Stimulated activated CD8-positive, alpha-beta memory T cell treated with anti-CD3 and anti-CD28 coated beads, Interleukin-12 subunit alpha, Interleukin-12 subunit beta, amount 100 ng/mL, for 4 hours (primary cell): ENCODE measurements around the gene FAM124A.

Experiments
- DNase-seq: peaks from one replicate; pipeline ENCODE4 v3.0.0-alpha.2; 2020; ENCODE audit warnings: low read depth

Gene FAM124A

DNA sequence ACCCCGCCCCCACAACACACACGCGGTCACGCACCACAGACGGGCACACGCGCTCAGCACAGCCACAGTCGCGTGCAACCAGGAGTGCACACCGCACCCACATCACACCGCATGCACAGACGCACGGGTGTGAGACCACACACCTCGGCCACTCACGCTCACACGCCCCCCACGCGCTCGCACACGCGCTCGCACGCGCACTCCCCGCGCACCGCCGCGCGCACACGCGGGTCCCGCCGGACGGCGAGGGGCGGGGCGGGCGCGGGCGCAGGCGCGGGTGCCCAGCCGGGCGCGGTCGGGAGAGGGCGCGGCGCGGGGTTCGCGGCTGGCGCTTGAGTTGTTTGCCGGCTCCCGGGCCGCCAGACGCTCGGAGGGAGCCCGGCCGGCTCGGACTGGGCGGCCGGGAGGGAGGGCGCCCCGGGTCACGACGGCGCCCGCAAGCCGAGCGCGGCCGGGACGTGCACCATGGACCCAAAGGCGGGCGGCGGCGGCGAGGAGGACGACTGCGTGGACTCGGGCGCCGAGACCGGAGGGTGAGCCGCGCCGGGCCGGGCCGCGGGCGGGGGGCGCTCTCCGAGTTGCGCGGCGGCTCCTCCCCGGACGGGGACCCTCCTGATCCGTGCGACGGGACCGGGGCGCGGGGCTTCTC is at the start of gene FAM124A:
Gene FAM124A, plus strand, starts transcription at position 362 of the 649 bp plus-strand sequence. Its CDS starts 104 bp downstream, at position 466.
- peak; percentile 10 for DNase-seq

DNA sequence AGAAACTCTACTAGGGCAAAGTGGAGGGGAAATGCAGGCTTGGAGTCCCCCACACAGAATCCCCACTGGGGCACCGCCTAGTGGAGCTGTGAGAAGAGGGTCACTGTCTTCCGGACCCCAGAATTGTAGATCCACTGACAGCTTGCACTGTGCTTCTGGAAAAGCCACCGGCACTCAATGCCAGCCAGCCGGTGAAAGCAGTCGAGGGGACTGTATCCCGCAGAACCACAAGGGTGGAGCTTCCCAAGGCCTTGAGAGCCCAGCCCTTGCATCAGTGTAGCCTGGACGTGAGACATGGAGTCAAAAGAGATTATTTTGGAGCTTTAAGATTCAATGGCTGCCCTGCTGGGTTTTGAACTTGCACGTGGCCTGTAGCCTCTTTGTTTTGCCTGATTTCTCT is 47.2 kb upstream of the FAM124A start:
- no peak for DNase-seq

GRCh38 chr13:51175639-51176038 is 46.6 kb upstream of the FAM124A start:
- no peak for DNase-seq

DNA sequence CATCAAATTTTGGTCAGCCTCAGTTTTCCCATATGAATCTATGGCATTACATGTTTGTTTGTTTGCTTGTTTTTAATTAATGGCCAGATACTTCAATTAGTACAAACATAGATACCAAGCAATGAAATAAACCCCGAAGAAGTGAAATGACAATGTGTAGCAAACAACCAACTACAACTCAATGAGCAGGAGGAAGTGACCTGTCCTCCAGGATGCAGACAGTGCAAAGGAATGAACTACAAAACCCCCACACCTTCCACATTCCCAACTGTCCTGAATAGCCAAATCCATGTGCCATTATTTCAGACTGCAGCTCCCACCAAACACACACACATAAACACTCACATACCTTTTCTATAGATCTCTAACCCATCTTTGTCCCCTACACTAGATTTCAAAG is 45.0 kb upstream of the FAM124A start:
- DNase-seq = no peak

DNA sequence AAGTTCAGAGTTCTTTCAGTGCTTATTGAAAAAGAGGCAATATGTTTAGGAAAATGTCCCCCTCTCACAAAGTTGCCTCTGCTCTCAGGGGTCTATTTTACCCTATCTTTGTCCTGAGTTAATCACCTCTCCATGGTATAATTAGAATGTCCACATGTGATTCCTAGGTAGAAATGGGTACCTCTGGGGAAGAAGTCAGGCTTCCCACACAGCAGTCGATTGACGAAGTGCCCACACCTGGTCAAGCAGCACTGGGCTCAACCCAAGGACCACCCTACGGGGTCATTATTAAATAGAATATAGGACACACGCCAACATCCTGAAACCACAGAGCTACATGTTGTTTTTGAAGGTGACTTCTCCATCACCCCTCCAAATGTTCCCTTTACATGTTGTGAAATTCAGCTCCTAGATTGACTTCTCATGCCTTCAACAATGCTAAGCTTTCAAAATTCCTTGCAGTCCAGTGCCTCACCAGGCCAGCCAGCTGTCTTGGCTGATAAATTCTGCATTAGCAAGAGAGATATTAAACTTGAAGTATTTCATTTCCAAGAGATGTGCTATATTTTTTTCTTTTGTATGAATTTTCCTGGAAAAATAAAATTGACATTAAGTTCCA is 43.6 kb upstream of the FAM124A start:
- DNase-seq = no peak

DNA sequence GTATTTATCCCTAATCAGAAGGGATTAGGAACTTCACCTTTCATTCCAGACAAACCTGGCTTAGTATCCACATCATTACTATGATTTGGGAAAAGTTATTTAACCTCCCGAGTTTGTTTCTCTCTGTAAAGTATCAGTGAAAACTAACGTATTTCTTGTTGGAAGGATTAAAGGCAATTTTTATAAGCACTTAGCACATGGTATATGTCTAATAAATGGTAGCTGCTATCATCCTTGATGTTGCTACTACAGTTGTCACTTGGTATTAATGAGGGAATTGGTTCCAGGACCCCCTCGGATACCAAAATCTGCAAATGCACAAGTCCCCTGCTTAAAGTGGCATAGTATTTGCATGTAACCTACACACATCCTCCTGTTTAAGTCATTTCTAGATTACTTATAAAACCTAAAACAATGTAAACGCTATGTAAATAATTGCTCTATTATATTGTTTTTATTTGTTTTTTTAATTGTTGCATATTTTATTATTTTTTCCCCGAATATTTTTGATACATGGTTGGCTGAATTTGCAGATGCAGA is 42.7 kb upstream of the FAM124A start:
- no peak for DNase-seq

- no peak for DNase-seq
Observed at GRCh38 chr13:51180853-51181511, 41.2 kb upstream of the FAM124A start.

GRCh38 chr13:51181786-51182383 is 40.3 kb upstream of the FAM124A start:
- DNase-seq = no peak

DNA sequence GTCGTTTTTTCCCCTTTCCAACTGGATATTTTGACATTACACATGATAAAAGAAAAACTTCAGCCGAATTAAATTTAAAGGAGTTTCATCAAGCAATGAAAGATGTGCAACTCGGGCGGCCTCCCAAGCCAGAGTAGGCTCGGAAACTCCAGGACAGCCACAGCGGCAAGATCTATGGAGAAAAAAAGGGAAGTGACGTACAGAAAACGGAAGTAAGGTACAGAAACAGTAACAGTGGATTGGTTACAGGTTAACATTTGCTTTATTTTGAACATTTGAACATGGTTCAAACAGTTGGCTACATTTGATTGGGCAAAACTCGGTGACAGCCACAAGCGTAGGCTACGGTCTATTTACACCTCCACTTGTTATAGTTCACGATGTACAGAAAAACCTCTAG is 30.5 kb upstream of the FAM124A start:
- no peak for DNase-seq

DNA sequence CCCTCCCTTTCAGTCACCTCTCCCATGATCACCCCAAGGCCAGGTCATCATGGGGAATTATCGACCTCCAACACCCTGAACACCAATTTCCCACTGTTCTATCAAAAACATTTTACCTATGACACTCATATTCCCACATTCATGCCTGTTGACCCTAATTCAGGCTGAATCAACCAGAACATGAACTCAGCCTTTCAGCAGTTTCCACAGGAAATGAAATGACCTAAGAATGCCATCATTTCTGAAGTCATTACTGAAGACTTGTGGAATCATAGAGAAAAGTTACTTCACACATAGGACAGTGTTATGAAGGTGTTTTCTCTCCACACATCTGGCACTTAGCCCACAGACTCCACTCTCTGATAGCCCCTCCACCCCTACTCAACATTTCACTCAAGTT is 29.9 kb upstream of the FAM124A start:
- no peak for DNase-seq

DNA sequence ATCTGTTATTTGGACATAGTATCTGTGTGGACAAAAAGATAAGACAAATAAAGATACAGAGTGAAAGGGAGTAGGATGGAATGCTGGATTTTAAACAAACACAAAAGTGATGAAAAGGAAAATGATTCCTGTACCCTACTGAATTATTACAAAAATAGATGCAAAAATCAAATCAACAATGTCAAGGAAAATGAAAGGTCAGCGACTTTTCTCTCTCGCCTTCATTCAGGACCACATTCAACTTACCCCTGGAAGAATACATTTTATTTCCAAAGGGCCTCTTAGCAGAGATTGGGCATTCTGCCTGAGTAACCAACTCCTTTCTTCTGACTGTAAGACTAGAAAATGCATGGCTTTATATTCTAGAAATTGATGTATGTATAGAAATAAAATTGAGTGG is 28.8 kb upstream of the FAM124A start:
- DNase-seq = no peak

- DNase-seq = no peak
Observed at GRCh38 chr13:51194942-51195341, 27.3 kb upstream of the FAM124A start.

DNA sequence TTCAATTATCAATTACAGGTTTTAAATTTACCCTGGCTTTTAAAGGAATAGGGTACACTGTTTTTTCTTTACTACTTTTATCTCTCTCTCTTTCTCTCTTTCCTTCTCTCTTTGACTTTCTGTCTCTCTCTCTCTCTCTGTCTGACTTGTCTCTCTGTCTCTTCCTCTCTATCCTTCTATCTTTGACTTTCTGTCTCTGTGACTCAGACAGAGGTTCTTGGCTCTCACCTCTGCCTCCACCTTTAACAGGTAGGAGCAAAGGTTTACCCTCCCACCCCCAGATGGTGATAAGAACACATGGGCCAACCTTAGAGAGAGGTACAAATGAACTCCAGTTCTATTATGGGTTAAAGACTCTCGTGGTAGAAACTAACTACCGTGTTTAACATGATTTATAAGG is 20.3 kb upstream of the FAM124A start:
- no peak for DNase-seq

- DNase-seq = no peak
Observed at GRCh38 chr13:51202477-51203046, 19.6 kb upstream of the FAM124A start.

DNA sequence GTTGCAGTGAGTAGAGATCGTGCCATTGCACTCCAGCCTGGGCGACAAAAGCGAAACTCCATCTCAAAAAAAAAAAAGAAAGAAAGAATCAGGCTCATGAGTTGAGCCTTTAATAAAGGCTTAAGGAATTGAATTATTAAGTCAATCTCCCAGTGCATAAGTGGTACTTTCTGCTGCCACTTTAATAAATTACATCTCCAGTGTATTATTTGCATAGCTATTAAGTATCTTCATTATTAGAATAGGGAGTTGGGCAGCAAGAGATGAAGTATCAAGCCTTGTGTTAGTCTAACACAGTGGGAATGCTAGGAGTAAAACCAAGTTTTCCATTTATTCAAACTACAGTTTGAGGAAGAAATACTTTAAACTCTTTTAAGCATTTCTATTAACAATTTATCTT is 15.6 kb upstream of the FAM124A start:
- DNase-seq = no peak

DNA sequence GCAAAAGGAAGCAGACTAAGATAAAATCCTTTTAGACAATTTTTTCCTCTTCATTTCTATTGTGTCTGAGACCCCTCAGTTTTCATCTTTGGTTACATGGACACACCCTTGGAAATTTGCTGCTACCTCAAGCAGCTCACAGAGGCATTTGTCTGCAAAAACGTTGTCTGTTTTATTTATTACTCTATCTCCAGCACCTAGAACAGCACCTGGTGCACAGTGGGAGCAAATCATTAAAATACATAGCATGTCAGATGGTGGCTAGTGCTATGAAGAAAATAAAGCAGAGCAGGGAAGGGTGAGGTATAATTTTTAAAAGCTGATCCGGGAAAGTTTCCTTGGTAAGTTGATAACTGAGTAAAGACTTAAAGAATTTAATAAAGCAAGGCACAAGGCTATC is 14.3 kb upstream of the FAM124A start:
- no peak for DNase-seq

DNA sequence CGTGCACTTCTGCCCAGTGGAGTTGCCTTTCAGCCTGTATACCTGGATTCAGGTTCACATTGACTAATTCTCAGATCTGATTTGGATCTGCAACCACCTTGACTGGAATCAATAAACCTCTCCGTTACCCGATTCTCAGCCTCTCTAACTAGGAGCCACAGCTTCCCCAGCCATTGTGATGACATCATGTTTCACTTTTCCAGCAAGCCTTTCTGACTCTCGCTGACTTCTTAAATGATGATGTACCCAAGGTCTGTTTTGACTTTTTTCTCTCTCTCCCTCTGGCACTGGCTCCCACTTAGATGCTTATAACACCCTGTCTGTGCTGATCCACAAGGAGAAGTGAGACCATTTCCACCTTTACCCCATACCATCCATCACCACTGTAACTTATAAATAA is 13.5 kb upstream of the FAM124A start:
- no peak for DNase-seq

DNA sequence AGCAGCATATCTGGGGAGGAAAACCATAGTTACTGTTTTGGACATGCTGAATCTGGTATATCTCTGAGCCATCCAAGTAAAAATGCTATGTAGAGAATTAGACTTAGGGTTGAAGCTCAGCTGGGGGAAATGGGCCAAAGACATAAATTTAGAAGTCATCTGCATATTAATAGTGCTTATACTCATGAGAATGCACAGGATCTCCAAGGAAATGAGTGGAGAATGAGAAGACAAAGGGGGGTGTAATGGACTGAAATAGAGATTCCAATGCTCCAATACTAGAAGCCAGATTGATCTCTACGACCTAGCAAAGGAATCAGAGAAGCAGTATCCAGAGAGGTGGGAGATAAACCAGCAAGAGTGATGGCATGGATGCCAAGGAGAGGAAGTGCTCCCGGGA is 10.3 kb upstream of the FAM124A start:
- no peak for DNase-seq

GRCh38 chr13:51212758-51213157 is 9.4 kb upstream of the FAM124A start:
- DNase-seq = no peak

GRCh38 chr13:51213173-51213728 is 8.9 kb upstream of the FAM124A start:
- no peak for DNase-seq

DNA sequence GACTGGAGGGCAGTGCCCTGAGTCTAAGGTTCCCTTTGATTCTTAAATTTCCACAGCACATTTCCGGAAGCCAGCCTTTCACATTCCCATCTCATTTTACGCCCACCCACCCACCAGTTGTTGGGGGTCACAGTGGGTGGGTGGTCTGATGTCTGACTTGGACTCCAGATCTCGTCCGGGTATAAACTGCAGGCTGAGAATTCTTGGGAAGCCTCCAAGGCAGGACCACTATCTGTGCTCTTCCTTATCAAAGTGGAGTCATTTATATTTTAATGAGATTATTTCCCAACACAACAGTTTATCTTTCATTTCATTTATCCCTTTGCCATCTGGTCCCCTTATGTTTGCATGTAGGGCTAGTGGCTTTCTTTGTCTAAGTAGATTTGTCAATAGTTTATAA is 3.6 kb upstream of the FAM124A start:
- DNase-seq = no peak

- DNase-seq = no peak
Observed at GRCh38 chr13:51220706-51221105, 1.5 kb upstream of the FAM124A start.
